Activated naive CD4-positive, alpha-beta T cell treated with anti-CD3 and anti-CD28 coated beads, Interleukin-2, amount 50 U/mL, for 24 hours (primary cell): ENCODE data around the gene MASTL.
A peak's percentile ranks its signal among the peaks of the same experiment; 100 is the strongest.

Experiments
- H3K27ac Mint-ChIP-seq: one replicate; pipeline ENCODE4 v1.8.0; 2021; ENCODE audit warnings: mild to moderate bottlenecking, mixed read lengths
- H3K27me3 Mint-ChIP-seq: one replicate; pipeline ENCODE4 v1.8.0; 2021; ENCODE audit warnings: mixed read lengths
- H3K36me3 Mint-ChIP-seq: one replicate; pipeline ENCODE4 v1.8.0; 2021; ENCODE audit warnings: mixed read lengths
- H3K4me1 Mint-ChIP-seq: one replicate; pipeline ENCODE4 v1.8.0; 2021; ENCODE audit warnings: mixed read lengths
- H3K4me3 Mint-ChIP-seq: one replicate; pipeline ENCODE4 v1.8.0; 2021; ENCODE audit warnings: mild to moderate bottlenecking, mixed read lengths
- H3K9me3 Mint-ChIP-seq: one replicate; pipeline ENCODE4 v1.8.0; 2021; ENCODE audit warnings: mixed read lengths

Gene MASTL

DNA sequence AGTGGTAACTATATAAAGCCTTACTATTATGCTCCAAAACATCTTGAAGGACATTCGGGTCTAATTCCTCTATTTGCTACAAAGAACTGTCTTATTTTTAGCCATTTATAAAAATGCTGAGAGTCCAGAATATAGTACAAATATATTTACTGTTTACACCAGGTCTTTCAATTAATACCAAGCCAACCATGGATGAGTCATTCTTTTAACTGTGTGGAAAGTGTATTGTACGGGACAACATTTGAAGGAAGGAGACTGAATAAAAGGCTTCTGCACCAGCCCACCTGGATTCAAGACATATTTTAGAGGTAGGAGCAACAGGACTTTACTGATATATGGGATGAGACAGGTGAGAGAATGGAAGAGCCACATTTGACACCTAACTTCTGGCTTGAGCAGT is 35.4 kb downstream of the MASTL start:
- Mint-ChIP-seq H3K27ac (no peak overlapping the region), H3K9me3 (no peaks in the 10 kb centered on the region), H3K27me3 (no peaks in the 10 kb centered on the region), H3K36me3 (peaks cover 6% of the 10 kb centered on the region), H3K4me3 (no peak overlapping the region), H3K4me1 (no peaks in the 10 kb centered on the region)

DNA sequence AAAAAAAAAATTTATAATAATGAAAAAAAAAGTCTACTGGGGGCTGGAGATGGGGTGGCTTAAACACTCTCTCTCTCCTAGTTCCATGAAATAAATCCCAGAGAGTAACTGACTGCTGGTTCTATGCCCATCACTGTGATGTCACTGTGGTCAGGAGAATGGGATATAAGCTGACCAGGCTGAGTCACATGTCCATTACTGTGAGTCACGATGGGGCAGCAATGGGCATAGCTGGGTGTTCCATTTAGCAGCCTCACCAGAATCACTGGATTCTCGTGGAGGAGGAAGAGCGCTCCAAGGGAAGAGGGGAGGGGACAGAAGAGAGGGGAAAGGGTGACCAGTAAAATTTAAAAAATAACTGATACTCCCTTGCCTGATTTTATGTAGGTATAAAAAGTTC is 37.1 kb downstream of the MASTL start:
- H3K27ac Mint-ChIP-seq: no peak overlapping the region
- no peaks in the 10 kb centered on the region for H3K4me1 Mint-ChIP-seq
- H3K36me3 Mint-ChIP-seq: peaks cover 3% of the 10 kb centered on the region
- no peak overlapping the region for H3K4me3 Mint-ChIP-seq
- H3K27me3 Mint-ChIP-seq: no peaks in the 10 kb centered on the region
- H3K9me3 Mint-ChIP-seq: no peaks in the 10 kb centered on the region

DNA sequence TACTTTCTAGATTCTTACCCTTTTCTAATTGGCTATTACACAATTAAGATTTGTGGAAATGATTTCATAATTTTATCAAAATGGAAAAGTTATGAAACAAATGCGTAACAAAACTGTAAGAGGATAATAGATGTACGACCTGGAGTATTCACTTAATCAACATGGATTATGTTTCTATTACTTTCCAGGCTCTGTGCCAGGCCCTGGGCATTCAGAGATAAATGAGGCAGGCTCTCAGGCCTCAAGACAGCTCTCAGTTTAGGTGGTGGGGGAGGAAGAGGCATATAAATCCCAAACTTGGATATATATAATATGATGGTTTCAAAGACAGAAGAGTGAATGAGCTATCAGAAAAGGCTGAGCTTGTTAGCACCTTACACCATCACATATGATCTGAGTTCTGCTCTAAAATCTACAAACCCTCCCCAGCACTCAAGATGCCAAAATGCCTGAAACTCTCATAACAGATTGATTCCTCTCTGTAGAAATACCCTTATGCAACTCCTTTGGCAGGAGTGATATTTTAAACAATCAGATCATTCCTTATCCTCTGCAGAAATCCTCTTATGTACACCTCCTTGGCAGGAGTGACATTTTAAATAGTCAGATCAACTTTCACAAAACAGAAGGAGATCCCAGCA is 42.9 kb downstream of the MASTL start:
- Mint-ChIP-seq H3K4me3 (no peak overlapping the region), H3K4me1 (no peaks in the 10 kb centered on the region), H3K27ac (no peak overlapping the region), H3K36me3 (peaks cover 4% of the 10 kb centered on the region), H3K27me3 (no peaks in the 10 kb centered on the region), H3K9me3 (no peaks in the 10 kb centered on the region)

DNA sequence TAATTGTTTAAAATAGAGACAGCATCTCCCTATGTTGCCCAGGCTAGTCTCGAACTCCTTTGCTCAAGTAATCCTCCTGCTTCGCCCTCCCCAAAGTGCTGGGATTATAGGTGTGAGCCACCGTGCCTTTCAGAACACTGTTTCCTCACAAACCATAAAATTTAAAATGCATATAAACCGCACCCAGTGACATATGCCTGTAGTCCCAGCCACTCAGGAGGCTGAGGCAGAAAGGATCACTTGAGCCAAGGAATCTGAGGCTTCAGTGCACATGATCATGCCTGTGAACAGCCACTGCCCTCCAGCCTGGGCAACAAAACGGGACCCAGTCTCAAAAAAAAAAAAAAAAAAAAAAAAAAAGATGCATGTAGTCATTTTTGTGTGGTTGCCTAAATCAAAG is 48.7 kb downstream of the MASTL start:
- Mint-ChIP-seq H3K36me3 (peaks cover 4% of the 10 kb centered on the region), H3K4me1 (no peaks in the 10 kb centered on the region), H3K9me3 (no peaks in the 10 kb centered on the region), H3K27me3 (no peaks in the 10 kb centered on the region), H3K4me3 (no peak overlapping the region), H3K27ac (no peak overlapping the region)

DNA sequence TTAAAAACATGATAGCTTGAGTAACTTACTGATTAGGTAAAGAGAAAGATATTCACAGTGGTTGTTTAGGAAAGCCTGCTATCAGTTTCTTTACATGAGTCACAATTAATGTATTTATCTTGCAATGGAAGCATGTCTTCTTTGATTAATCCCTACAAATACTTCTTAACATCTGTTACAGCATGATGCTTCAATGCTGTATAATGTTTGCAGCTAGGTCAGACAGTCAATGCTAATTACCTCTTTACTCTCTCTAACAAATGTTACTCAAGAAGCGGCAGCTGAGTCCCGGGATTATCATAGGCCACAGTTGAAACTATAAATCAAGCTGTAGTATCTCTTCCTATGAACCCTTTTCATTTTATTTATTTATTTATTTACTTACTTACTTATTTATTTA is 52.2 kb downstream of the MASTL start:
- Mint-ChIP-seq H3K4me3 (no peak overlapping the region), H3K36me3 (peaks cover 10% of the 10 kb centered on the region), H3K4me1 (no peaks in the 10 kb centered on the region), H3K27ac (no peak overlapping the region), H3K27me3 (no peaks in the 10 kb centered on the region), H3K9me3 (no peaks in the 10 kb centered on the region)

- H3K9me3 Mint-ChIP-seq: no peaks in the 10 kb centered on the region
These were observed 68.8 kb downstream of the MASTL start for GRCh38 chr10:27223964-27224363.

GRCh38 chr10:27225011-27225590 is 69.9 kb downstream of the MASTL start:
- peak overlapping the region; percentile 82 for H3K27ac Mint-ChIP-seq
- H3K27me3 Mint-ChIP-seq: no peaks in the 10 kb centered on the region
- no peaks in the 10 kb centered on the region for H3K36me3 Mint-ChIP-seq
- no peak overlapping the region for H3K4me3 Mint-ChIP-seq
- peaks cover 16% of the 10 kb centered on the region for H3K4me1 Mint-ChIP-seq
- H3K9me3 Mint-ChIP-seq: no peaks in the 10 kb centered on the region

More at GRCh38 chr10:27223964-27224363, 68.8 kb downstream of the MASTL start:
- H3K4me1 Mint-ChIP-seq: peaks cover 16% of the 10 kb centered on the region
- H3K4me3 Mint-ChIP-seq: no peak overlapping the region
- peaks cover 6% of the 10 kb centered on the region for H3K36me3 Mint-ChIP-seq
- H3K27me3 Mint-ChIP-seq: no peaks in the 10 kb centered on the region
- H3K27ac Mint-ChIP-seq: no peak overlapping the region

GRCh38 chr10:27225642-27226257 is 70.6 kb downstream of the MASTL start:
- Mint-ChIP-seq H3K4me3 (no peak overlapping the region), H3K27me3 (no peaks in the 10 kb centered on the region), H3K27ac (peak overlapping the region; percentile 47), H3K36me3 (peaks cover 1% of the 10 kb centered on the region), H3K4me1 (peaks cover 16% of the 10 kb centered on the region), H3K9me3 (no peaks in the 10 kb centered on the region)

DNA sequence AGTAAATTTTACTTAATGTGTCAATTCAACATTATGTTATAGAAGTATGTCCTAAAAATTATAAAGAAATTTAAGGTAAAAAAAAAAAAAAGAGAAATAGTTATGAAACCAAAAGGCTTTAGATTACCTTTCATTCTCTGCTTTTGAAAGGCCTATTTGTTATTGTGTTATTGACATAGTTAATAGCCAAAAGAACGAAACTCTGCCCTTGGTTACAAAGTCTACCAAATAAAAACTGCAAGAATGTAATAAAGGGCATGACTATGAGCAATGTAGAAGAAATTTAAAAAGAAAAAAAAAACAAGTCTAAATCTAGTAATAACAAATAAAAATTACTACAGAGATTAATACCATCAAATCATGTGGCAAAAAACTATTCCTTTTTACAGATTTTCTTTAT is 74.9 kb downstream of the MASTL start:
- Mint-ChIP-seq H3K27me3 (no peaks in the 10 kb centered on the region), H3K27ac (no peak overlapping the region), H3K36me3 (peaks cover 5% of the 10 kb centered on the region)

GRCh38 chr10:27235706-27236105 is 80.6 kb downstream of the MASTL start:
- no peaks in the 10 kb centered on the region for H3K9me3 Mint-ChIP-seq
- peaks cover 7% of the 10 kb centered on the region for H3K4me1 Mint-ChIP-seq
- no peak overlapping the region for H3K4me3 Mint-ChIP-seq
- no peak overlapping the region for H3K27ac Mint-ChIP-seq
- peaks cover 6% of the 10 kb centered on the region for H3K36me3 Mint-ChIP-seq
- no peaks in the 10 kb centered on the region for H3K27me3 Mint-ChIP-seq

More for the DNA sequence above, 74.9 kb downstream of the MASTL start:
- Mint-ChIP-seq H3K4me1 (peaks cover 12% of the 10 kb centered on the region), H3K4me3 (no peak overlapping the region), H3K9me3 (no peaks in the 10 kb centered on the region)
